ENCODE data around the gene ATP6V1G1.

DNA sequence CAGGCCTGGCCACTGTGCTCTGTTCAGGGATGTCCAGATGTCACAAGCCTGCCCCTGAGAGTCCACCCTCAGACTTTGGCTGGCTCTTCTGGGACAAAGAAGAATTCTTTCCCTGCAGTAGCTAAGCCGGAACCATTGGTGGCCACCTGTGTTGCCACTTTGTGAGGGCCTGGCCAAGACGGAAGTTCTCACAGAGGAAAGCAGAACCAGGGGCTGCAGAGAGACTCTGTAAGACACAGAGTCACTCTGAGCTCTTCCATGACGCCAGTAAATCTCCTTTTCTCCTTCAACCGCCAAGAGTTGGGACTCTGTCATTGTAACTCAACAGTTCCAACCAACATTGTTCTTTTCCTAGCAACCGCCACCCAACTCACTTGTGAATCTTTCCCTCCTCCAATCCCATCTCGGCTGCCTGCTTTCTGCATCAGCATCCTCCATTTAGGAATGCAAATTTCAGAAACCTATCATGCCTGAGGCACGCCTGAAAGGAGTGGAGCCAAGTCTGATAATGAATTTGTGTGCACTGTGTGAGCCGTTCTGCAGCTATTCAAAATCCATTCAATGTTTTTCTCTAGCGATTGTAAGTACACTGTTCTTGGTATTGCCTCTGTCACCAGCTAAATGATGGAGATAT is 37.8 kb upstream of the ATP6V1G1 start:
- TF ChIP-seq GATA2 (IDR thresholded peaks at IDR 0.05; ENCODE audit: low read depth, low read length) (no peak), GATA3 (IDR thresholded peaks at IDR 0.05; ENCODE audit: low read depth, low read length) (no peak)

Data from SH-SY5Y (cell line).